Mesodermal cell (in vitro differentiated cells): ENCODE data around the gene C16orf46.

Source experiments
- H3K27ac ChIP-seq: 2 replicates; pipeline ENCODE4 v1.7.0; 2013; ENCODE audit warnings: mild to moderate bottlenecking, low read depth, low read length, moderate library complexity; ENCODE audit not compliant: severe bottlenecking
- H3K36me3 ChIP-seq: 2 replicates; pipeline ENCODE4 v1.7.1; 2013; ENCODE audit warnings: mild to moderate bottlenecking, low read length, moderate library complexity; ENCODE audit not compliant: control insufficient read depth, insufficient read depth
- H3K4me1 ChIP-seq: one replicate; pipeline ENCODE4 v1.7.1; 2013; ENCODE audit warnings: mild to moderate bottlenecking, low read length; ENCODE audit not compliant: insufficient read depth, control insufficient read depth, poor library complexity, severe bottlenecking
- H3K4me3 ChIP-seq: 2 replicates; pipeline ENCODE4 v1.7.0; 2013; ENCODE audit warnings: low read length, control low read depth, mild to moderate bottlenecking; ENCODE audit not compliant: insufficient read depth, poor library complexity, severe bottlenecking; ENCODE audit errors: extremely low read depth
- H3K9me3 ChIP-seq: 2 replicates; pipeline ENCODE4 v1.7.1; 2013; ENCODE audit warnings: mild to moderate bottlenecking, low read length, moderate library complexity; ENCODE audit not compliant: control insufficient read depth
- WGBS, 2 experiments: methylation state at CpG; one replicate each; pipeline ENCODE4 v1.1.5; 2013; ENCODE audit warnings: missing lambda C conversion rate in 2 of 2; ENCODE audit not compliant: insufficient coverage in 2 of 2; 5-methylcytosine and 5-hydroxymethylcytosine counted together

C16orf46 gene

GRCh38 chr16:81101702-81102101, 24.7 kb upstream of the C16orf46 start:
- Histone ChIP-seq H3K4me1 (no peaks in the 10 kb centered on the region), H3K9me3 (no peaks in the 10 kb centered on the region), H3K27ac (no peak overlapping the region), H3K36me3 (no peaks in the 10 kb centered on the region), H3K4me3 (no peak overlapping the region)
- WGBS, 2 experiments, result 93 to 95% methylated on average over 9 of the region's 9 CpGs

GRCh38 chr16:81099958-81100357, 22.9 kb upstream of the C16orf46 start:
- Histone ChIP-seq H3K4me3 (no peak overlapping the region), H3K27ac (no peak overlapping the region), H3K36me3 (no peaks in the 10 kb centered on the region), H3K9me3 (no peaks in the 10 kb centered on the region), H3K4me1 (no peaks in the 10 kb centered on the region)

- Histone ChIP-seq H3K4me3 (no peak overlapping the region), H3K36me3 (no peaks in the 10 kb centered on the region), H3K9me3 (no peaks in the 10 kb centered on the region), H3K4me1 (no peaks in the 10 kb centered on the region), H3K27ac (no peak overlapping the region)
- 98 to 100% methylated on average over 4 to 6 of the region's 6 CpGs for WGBS, 2 experiments
These were observed 20.2 kb upstream of the C16orf46 start for GRCh38 chr16:81097230-81097629.

- WGBS, 2 experiments, result 44 to 55% methylated on average over 5 to 6 of the region's 8 CpGs
- H3K4me3 ChIP-seq, result peak overlapping the region; percentile 6
- no peaks in the 10 kb centered on the region for H3K36me3 ChIP-seq
- no peaks in the 10 kb centered on the region for H3K9me3 ChIP-seq
- no peak overlapping the region for H3K27ac ChIP-seq
- no peaks in the 10 kb centered on the region for H3K4me1 ChIP-seq
These were observed 19.7 kb upstream of the C16orf46 start for GRCh38 chr16:81096715-81097208.

GRCh38 chr16:81095953-81096714, 19.1 kb upstream of the C16orf46 start, which contains the start of gene GCSH:
GCSH (minus strand) TSS chr16:81096395; CDS start chr16:81096278, 117 bp downstream.
- Histone ChIP-seq H3K27ac (peak within 1 kb of the TSS; percentile 68), H3K4me1 (no peaks in the 10 kb centered on the region), H3K36me3 (peaks cover 2% of the 10 kb centered on the region), H3K9me3 (no peaks in the 10 kb centered on the region), H3K4me3 (peak within 1 kb of the TSS; percentile 61)
- WGBS, 2 experiments, result 0 to 1% methylated on average over 35 to 51 of the region's 83 CpGs

GRCh38 chr16:81095653-81095952, 18.6 kb upstream of the C16orf46 start:
- Histone ChIP-seq H3K4me3 (peak overlapping the region; percentile 61), H3K36me3 (peaks cover 7% of the 10 kb centered on the region), H3K9me3 (no peaks in the 10 kb centered on the region), H3K27ac (peak overlapping the region; percentile 68), H3K4me1 (no peaks in the 10 kb centered on the region)
- 0% methylated on average over 19 to 20 of the region's 22 CpGs for WGBS, 2 experiments

- peak overlapping the region; percentile 61 for H3K4me3 ChIP-seq
- H3K27ac ChIP-seq, result no peak overlapping the region
- peaks cover 13% of the 10 kb centered on the region for H3K36me3 ChIP-seq
- H3K4me1 ChIP-seq, result no peaks in the 10 kb centered on the region
- 73 to 74% methylated on average over 17 to 19 of the region's 21 CpGs for WGBS, 2 experiments
- no peaks in the 10 kb centered on the region for H3K9me3 ChIP-seq
These were observed 17.8 kb upstream of the C16orf46 start for GRCh38 chr16:81094771-81095251.

- no peaks in the 10 kb centered on the region for H3K4me1 ChIP-seq
- no peak overlapping the region for H3K27ac ChIP-seq
- peaks cover 54% of the 10 kb centered on the region for H3K36me3 ChIP-seq
- H3K4me3 ChIP-seq, result no peak overlapping the region
- whole genome bisulfite sequencing, 2 experiments, result no CpG with 5 or more reads among the region's 5 CpGs
- H3K9me3 ChIP-seq, result no peaks in the 10 kb centered on the region
These were observed 11.8 kb upstream of the C16orf46 start for GRCh38 chr16:81088836-81089235.

- Histone ChIP-seq H3K4me1 (peaks cover 5% of the 10 kb centered on the region), H3K4me3 (no peak overlapping the region), H3K27ac (no peak overlapping the region), H3K36me3 (peaks cover 30% of the 10 kb centered on the region), H3K9me3 (no peaks in the 10 kb centered on the region)
- 100% methylated on average over 1 to 2 of the region's 4 CpGs for WGBS, 2 experiments
These were observed 4.0 kb upstream of the C16orf46 start for GRCh38 chr16:81081014-81081413.

- WGBS, 2 experiments, result 100% methylated on average over 1 of the region's 1 CpG
These were observed 3.2 kb upstream of the C16orf46 start for GRCh38 chr16:81080233-81080632.

GRCh38 chr16:81076566-81077075, 417 bp downstream of the C16orf46 start:
- 3% methylated on average over 23 to 26 of the region's 27 CpGs for WGBS, 2 experiments
- Histone ChIP-seq H3K36me3 (peaks cover 5% of the 10 kb centered on the region), H3K9me3 (no peaks in the 10 kb centered on the region), H3K4me1 (peaks cover 5% of the 10 kb centered on the region), H3K27ac (peak overlapping the region; percentile 98), H3K4me3 (peak overlapping the region; percentile 64)

More at GRCh38 chr16:81080233-81080632, 3.2 kb upstream of the C16orf46 start:
- Histone ChIP-seq H3K4me3 (no peak overlapping the region), H3K4me1 (peaks cover 5% of the 10 kb centered on the region), H3K27ac (no peak overlapping the region), H3K36me3 (peaks cover 27% of the 10 kb centered on the region), H3K9me3 (no peaks in the 10 kb centered on the region)
